ENCODE results near the gene AMOTL1. TPM values are rescaled to one million over a fixed set of nuclear protein-coding genes. Genes with fewer than 3 reads are reported as not detected.

Gene AMOTL1
- total RNA-seq, 4 donors from 2014 or later: 32.0 to 67.6 (median 56.8) TPM

- ATAC-seq (ENCODE audit: low FRiP score) (no peak), DNase-seq (ENCODE audit: low spot score) (no peak)
Observed at GRCh38 chr11:94830722-94831510, 62.8 kb downstream of the AMOTL1 start.

DNA sequence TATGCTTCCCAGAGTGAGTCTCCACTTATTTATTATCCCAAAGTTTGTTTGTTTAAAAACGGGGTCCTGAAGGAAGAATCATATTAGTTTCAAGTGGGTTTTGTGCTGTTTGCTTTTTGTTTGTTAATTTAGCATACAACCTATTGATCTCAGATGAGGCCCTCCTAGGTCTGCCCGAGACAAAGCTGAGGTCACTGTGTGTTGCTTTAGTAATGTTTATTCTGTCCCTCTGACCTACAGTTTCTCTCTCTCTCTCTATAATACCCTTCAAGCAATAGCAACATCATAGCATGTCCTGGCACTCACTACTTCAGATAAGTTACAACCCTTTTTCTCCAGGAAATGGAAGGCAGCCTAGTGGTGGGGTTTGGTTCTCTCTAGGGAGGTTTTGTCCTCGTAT is 63.4 kb downstream of the AMOTL1 start:
- no peak for ATAC-seq (ENCODE audit: low FRiP score)
- TF ChIP-seq, protein P1, sequence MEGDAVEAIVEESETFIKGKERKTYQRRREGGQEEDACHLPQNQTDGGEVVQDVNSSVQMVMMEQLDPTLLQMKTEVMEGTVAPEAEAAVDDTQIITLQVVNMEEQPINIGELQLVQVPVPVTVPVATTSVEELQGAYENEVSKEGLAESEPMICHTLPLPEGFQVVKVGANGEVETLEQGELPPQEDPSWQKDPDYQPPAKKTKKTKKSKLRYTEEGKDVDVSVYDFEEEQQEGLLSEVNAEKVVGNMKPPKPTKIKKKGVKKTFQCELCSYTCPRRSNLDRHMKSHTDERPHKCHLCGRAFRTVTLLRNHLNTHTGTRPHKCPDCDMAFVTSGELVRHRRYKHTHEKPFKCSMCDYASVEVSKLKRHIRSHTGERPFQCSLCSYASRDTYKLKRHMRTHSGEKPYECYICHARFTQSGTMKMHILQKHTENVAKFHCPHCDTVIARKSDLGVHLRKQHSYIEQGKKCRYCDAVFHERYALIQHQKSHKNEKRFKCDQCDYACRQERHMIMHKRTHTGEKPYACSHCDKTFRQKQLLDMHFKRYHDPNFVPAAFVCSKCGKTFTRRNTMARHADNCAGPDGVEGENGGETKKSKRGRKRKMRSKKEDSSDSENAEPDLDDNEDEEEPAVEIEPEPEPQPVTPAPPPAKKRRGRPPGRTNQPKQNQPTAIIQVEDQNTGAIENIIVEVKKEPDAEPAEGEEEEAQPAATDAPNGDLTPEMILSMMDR (IDR thresholded peaks at IDR 0.05): no peak
- DNase-seq (ENCODE audit: low spot score): no peak

More at GRCh38 chr11:94830722-94831510, 62.8 kb downstream of the AMOTL1 start:
- TF ChIP-seq, protein P1 (IDR thresholded peaks at IDR 0.05): no peak

GRCh38 chr11:94832604-94833235 is 64.6 kb downstream of the AMOTL1 start:
- DNase-seq (ENCODE audit: low spot score) (no peak), ATAC-seq (ENCODE audit: low FRiP score) (no peak)
- TF ChIP-seq, protein P1 (IDR thresholded peaks at IDR 0.05): no peak

GRCh38 chr11:94834911-94835593 is 66.9 kb downstream of the AMOTL1 start:
- ATAC-seq (ENCODE audit: low FRiP score) (no peak), DNase-seq (ENCODE audit: low spot score) (no peak)
- TF ChIP-seq, protein P1 (IDR thresholded peaks at IDR 0.05): no peak

GRCh38 chr11:94835594-94835927 is 67.4 kb downstream of the AMOTL1 start:
- TF ChIP-seq, protein P1 (IDR thresholded peaks at IDR 0.05): no peak
- no peak for ATAC-seq (ENCODE audit: low FRiP score)

DNA sequence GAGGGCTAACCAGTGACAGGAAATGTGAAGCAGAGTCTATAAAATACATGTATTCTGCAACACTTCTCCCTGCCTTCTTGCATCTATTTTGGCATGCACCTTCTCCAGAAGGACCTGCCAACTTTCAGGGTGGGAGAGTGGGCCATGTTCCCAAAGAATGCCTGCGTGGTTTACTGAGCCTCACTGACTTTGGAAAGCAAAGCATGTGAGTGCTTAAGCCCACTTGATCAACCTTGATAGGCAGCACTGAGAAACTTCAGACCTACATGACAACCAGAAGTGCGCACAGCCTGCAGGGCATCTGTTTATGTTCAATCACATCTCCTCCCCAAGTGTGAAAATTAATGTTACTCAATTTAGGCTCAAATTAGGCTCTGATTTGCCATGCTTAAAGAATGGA is 69.2 kb downstream of the AMOTL1 start:
- TF ChIP-seq, protein P1 (IDR thresholded peaks at IDR 0.05): no peak
- no peak for ATAC-seq (ENCODE audit: low FRiP score)
- DNase-seq (ENCODE audit: low spot score): no peak

More at GRCh38 chr11:94835594-94835927, 67.4 kb downstream of the AMOTL1 start:
- DNase-seq (ENCODE audit: low spot score): no peak
